ENCODE measurements around the gene CACNG6.

DNA sequence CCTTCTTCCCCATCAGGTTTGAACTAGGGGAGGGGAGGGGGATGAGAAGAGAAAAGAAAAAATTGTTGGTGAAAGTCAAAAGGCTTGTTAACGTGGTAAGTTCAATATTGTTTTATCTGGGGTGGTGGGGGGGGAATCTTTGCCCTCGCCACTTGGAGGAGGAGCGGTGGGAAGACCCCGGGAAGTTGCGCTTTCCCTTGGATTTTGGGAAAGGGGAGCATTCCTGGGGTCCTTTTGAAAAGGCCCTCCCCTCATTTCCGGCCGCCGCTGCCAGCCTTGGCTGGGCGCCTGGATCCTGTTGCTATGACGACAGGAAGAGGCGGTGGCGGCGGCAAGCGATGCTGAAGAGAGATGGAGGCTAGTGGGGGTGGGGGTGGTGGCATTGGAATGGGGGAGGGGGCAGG is 33.3 kb upstream of the CACNG6 start:
- no peak for TF ChIP-seq POLR2A (IDR thresholded peaks at IDR 0.05; ENCODE audit: low read depth, low read length)
- TF ChIP-seq, protein P1, sequence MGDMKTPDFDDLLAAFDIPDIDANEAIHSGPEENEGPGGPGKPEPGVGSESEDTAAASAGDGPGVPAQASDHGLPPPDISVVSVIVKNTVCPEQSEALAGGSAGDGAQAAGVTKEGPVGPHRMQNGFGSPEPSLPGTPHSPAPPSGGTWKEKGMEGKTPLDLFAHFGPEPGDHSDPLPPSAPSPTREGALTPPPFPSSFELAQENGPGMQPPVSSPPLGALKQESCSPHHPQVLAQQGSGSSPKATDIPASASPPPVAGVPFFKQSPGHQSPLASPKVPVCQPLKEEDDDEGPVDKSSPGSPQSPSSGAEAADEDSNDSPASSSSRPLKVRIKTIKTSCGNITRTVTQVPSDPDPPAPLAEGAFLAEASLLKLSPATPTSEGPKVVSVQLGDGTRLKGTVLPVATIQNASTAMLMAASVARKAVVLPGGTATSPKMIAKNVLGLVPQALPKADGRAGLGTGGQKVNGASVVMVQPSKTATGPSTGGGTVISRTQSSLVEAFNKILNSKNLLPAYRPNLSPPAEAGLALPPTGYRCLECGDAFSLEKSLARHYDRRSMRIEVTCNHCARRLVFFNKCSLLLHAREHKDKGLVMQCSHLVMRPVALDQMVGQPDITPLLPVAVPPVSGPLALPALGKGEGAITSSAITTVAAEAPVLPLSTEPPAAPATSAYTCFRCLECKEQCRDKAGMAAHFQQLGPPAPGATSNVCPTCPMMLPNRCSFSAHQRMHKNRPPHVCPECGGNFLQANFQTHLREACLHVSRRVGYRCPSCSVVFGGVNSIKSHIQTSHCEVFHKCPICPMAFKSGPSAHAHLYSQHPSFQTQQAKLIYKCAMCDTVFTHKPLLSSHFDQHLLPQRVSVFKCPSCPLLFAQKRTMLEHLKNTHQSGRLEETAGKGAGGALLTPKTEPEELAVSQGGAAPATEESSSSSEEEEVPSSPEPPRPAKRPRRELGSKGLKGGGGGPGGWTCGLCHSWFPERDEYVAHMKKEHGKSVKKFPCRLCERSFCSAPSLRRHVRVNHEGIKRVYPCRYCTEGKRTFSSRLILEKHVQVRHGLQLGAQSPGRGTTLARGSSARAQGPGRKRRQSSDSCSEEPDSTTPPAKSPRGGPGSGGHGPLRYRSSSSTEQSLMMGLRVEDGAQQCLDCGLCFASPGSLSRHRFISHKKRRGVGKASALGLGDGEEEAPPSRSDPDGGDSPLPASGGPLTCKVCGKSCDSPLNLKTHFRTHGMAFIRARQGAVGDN (IDR thresholded peaks at IDR 0.05) = no peak
- TF ChIP-seq SPI1 (IDR thresholded peaks at IDR 0.05; ENCODE audit: borderline replicate concordance, insufficient read depth, low read depth, low read length) = no peak
- TF ChIP-seq, protein P2, sequence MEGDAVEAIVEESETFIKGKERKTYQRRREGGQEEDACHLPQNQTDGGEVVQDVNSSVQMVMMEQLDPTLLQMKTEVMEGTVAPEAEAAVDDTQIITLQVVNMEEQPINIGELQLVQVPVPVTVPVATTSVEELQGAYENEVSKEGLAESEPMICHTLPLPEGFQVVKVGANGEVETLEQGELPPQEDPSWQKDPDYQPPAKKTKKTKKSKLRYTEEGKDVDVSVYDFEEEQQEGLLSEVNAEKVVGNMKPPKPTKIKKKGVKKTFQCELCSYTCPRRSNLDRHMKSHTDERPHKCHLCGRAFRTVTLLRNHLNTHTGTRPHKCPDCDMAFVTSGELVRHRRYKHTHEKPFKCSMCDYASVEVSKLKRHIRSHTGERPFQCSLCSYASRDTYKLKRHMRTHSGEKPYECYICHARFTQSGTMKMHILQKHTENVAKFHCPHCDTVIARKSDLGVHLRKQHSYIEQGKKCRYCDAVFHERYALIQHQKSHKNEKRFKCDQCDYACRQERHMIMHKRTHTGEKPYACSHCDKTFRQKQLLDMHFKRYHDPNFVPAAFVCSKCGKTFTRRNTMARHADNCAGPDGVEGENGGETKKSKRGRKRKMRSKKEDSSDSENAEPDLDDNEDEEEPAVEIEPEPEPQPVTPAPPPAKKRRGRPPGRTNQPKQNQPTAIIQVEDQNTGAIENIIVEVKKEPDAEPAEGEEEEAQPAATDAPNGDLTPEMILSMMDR (IDR thresholded peaks at IDR 0.05 in 2 of 3, conservative IDR thresholded peaks at IDR 0.05 in 1 of 3; ENCODE audit: control insufficient read depth in 2 of 3, extremely low read depth in 1 of 3, insufficient read depth in 1 of 3, low read depth in 3 of 3, low read length in 3 of 3) = no peak
- TF ChIP-seq, protein P3, sequence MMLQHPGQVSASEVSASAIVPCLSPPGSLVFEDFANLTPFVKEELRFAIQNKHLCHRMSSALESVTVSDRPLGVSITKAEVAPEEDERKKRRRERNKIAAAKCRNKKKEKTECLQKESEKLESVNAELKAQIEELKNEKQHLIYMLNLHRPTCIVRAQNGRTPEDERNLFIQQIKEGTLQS (IDR thresholded peaks at IDR 0.05; ENCODE audit: borderline replicate concordance, extremely low read depth, low read depth, low read length) = no peak
- TF ChIP-seq JUNB (IDR thresholded peaks at IDR 0.05) = no peak
